DMS153 treated with DMSO at 0.1 percent for 48 hours (cell line): Measurements from ENCODE around the gene LCOR.
"Not testable (repeated sequence)": the region's sequence is repeated elsewhere in the genome, so short reads cannot be mapped to it uniquely, and the experiment has no call there.

ENCODE experiments used
- DNase-seq: peaks from one replicate; lab custom pipeline; 2025; ENCODE audit not compliant: unreplicated experiment; lab: John Stamatoyannopoulos, UW

LCOR gene

DNA sequence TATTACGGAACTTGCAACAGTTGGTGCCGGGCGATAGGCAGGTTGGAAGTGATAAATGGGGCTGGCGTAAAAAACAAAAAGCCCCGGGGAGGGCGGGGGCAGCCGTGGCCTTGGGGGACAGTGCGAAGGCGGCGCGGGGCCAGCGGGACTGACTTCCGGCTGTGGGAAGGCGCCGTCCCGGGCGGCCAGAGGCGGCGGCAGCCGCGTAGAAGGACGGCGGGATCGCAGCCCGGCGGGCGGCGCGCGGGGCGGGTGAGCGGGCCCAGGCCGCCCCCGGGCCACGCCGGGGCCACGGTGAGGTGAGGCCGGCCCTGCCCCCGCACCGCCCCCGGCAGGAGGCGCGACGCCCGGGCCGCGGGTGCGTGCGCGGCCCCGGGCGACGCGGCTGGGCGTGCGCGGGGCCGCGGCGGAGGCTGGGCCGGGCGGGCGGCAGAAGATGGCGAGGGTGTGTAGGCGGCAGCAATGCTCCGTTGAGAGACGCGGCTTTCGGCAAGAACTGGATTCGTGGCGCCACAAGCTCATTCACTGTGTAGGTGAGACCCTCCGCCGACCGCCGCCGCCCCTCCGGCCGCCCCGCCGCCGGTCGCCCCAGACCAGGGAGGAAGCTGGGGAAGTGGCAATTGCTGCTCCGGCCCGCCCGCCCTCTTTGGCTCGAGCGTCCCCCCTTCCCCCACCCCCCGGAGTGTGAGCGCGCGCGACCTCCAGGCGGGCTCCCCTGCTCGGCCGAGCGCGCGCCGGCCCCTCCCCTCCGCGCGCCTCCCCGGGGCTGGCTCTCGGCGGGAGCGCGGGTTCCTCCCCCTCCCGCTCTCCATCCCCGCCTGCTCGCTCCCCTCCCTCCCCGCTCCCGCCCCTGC, at the start of gene LCOR:
LCOR (plus strand) TSS at position 432 of the 854 bp plus-strand sequence. CDS start 116,760 bp downstream, outside the sequence.
- DNase-seq: peak; percentile 72

- no peak for DNase-seq
These were observed 47.8 kb upstream of the LCOR start for GRCh38 chr10:96784253-96784652.

- DNase-seq: no peak
These were observed 42.5 kb upstream of the LCOR start for GRCh38 chr10:96789571-96790108.

DNA sequence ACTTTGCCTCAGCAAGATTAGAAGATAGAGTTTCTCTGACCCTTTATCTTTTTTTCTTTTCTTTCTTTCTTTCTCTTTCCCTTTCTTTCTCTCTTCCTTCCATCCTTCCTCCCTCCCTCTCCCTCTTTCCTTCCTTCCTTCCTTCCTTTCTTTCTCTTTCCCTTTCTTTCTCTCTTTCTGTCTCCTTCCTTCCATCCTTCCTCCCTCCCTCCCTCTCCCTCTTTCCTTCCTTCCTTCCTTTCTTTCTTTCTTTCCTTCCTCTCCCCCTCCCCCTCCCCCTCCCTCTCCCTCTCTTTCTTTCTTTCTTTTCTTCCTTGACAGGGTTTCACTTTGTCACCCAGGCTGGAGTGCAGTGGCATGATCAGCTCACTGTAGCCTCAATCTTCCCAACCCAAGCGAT, 40.2 kb upstream of the LCOR start:
- DNase-seq: no peak

- no peak for DNase-seq
These were observed 37.0 kb upstream of the LCOR start for GRCh38 chr10:96794836-96795733.

GRCh38 chr10:96797485-96797884, 34.6 kb upstream of the LCOR start:
- no peak for DNase-seq

- no peak for DNase-seq
These were observed 28.8 kb upstream of the LCOR start for GRCh38 chr10:96803288-96803664.

- no peak for DNase-seq
These were observed 17.8 kb upstream of the LCOR start for GRCh38 chr10:96814264-96814663.

- not testable (repeated sequence) for DNase-seq
These were observed 13.1 kb upstream of the LCOR start for GRCh38 chr10:96818971-96819370.

- DNase-seq: no peak
These were observed 11.3 kb upstream of the LCOR start for GRCh38 chr10:96820765-96821164.

- no peak for DNase-seq
These were observed 5.7 kb upstream of the LCOR start for GRCh38 chr10:96826438-96826837.

DNA sequence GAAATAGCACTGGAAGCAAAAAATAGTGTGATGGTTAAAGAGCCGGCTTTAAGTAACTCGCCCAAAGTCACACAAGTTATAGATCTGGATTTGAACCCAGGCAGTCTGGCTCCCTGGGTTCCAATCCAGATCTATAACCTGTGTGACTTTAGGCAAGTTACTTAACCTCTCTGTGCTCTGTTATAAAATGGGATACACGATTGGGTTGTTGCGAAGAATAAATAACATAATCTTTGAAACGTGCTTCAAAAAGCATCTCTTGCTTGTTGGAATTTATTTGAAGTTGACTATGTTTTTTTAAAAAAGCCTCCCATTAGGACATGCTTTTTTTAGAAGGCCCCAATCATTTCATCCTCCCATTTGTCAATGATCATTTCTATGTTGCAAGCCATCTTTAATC, 3.5 kb upstream of the LCOR start:
- DNase-seq: no peak

GRCh38 chr10:96829029-96829773, 2.9 kb upstream of the LCOR start:
- no peak for DNase-seq

- peak; percentile 28 for DNase-seq
These were observed 1.4 kb upstream of the LCOR start for GRCh38 chr10:96830511-96831199.

- DNase-seq: peak; percentile 40
These were observed 765 bp upstream of the LCOR start for GRCh38 chr10:96831200-96831866.

DNA sequence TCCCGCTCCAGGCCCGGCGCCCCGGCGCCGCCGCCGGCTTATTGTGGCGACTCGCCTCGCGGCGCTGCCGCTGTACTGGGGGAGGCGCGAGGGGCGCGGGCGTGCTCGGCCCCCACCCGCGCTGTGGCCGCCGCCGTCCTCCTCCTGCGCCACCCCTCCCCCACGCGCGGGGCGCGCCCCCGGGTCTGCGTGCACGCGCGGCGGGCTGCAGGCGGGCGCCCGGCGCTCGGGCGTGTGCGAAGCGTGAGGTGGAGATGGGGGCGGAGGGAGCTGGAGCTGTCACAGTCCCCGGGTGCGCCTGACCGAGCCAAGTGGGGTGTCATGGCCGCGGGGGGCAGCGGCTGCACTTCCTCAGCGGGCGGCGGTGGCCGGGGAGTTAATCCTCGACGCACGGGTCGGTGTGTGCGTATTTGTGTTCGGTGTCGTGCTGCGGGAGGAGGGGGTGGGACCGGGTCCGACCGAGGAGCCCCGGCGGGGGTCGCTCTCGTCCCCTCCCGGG, 672 bp downstream of the LCOR start:
- peak; percentile 35 for DNase-seq

DNA sequence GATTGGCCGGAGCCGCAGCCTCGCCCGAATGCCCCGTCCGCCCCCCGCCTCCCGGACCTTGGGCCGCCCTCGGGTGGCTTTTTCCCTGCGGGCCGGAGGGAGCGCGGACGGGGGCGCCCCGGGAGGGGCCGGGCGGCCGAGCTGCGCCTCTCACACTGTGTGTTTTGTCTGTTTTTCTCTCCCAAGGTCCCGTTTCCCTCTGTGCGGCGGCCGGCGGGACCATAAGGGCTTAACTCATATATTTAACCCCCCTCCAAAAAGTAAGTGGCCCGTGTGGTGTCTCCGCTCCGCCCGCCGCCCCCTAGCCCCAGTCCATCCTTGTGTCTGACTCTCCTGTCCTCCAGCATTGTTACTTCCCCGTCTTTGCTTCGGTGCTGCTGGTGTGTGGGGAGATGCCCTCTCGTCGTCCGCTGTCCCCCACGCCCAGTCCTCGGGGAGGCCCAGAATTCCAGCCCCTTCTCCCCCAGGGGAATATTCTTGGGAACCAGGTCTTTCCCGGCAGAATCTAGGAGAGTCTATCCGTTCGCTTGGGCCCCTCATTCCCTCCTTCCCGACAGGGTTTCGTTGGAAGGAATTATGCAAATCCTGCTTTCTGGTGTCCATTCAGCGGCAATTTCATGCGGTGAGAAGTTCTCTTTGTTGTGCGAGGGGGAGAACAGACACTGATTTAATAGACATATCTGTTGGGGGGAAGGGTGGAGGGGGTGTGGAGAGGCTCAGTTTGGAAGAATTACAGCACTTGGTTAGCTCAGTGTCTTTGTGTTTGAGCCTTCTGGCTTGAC, 1.3 kb downstream of the LCOR start:
- DNase-seq: peak; percentile 9

DNA sequence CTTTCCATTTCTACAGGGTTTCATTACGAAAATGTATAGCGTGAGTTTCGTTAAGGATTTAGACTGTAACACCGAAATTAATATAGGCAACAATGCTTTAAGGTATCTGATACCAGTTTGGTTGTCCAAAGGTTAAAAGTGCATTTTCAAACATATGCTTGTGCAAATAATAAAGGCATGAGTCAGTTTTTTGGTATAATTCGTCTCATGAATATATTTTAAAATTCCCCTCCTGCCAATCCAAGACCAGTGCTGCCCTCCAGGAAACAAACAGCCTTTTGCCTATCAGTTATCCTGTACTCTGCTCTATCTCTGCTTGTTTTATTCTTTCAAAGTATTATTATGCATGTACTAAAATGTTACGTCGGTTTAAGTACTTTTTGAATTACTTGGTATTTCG, 2.0 kb downstream of the LCOR start:
- DNase-seq: no peak

GRCh38 chr10:96835899-96836298, 3.8 kb downstream of the LCOR start:
- no peak for DNase-seq
